Measurements from ENCODE around the gene CDK16. TPM values are rescaled to one million over a fixed set of nuclear protein-coding genes. Genes with fewer than 3 reads are reported as not detected.

CDK16 gene
- polyA plus RNA-seq, 1 donor (not counting 4 experiments of a cell fraction or from before 2014, with no cell fraction given): 79.3 TPM

- Histone ChIP-seq H3K9me1 (ENCODE audit: control insufficient read depth, extremely low read depth, insufficient read depth, low read length) (no peaks in the 10 kb centered on the region), H4K20me1 (ENCODE audit: control insufficient read depth, extremely low read depth, insufficient read depth, low read length) (no peaks in the 10 kb centered on the region), H2AFZ (ENCODE audit: control insufficient read depth, low read length) (no peak overlapping the region), H3K4me3 (ENCODE audit: control insufficient read depth in 2 of 3, extremely low read depth in 1 of 3, insufficient read depth in 2 of 3, low read depth in 1 of 3, low read length in 3 of 3) (peak overlapping the region; percentile 42 to 59 (median 58)), H3K36me3 (ENCODE audit: control insufficient read depth in 2 of 2, extremely low read depth in 1 of 2, insufficient read depth in 2 of 2, low read length in 2 of 2) (peaks cover 5 to 10% of the 10 kb centered on the region in 2 experiments), H3K4me2 (ENCODE audit: control insufficient read depth, extremely low read depth, insufficient read depth, low read depth, low read length) (peak overlapping the region; percentile 72), H3K27ac (ENCODE audit: control insufficient read depth, insufficient read depth, low read length) (peak overlapping the region; percentile 85), H3K27me3 (ENCODE audit: control insufficient read depth, extremely low read depth, insufficient read depth, low read length) (no peaks in the 10 kb centered on the region), H3K9ac (ENCODE audit: control insufficient read depth, extremely low read depth, insufficient read depth, low read length) (peak overlapping the region; percentile 93), H3K9me3 (ENCODE audit: control insufficient read depth, low read depth, low read length) (no peaks in the 10 kb centered on the region), H3K4me1 (ENCODE audit: control insufficient read depth, extremely low read depth, insufficient read depth, low read length) (peaks cover 5% of the 10 kb centered on the region), H3K79me2 (ENCODE audit: control insufficient read depth, insufficient read depth, low read length) (peaks cover 10% of the 10 kb centered on the region)
- FAIRE-seq: no peak
- TF ChIP-seq CTCF (optimal IDR thresholded peaks at IDR 0.05 in 1 of 3, IDR thresholded peaks at IDR 0.05 in 1 of 3, conservative IDR thresholded peaks at IDR 0.05 in 1 of 3; ENCODE audit: extremely low read depth in 1 of 3, insufficient read depth in 2 of 3, low read length in 3 of 3) (no peak), EZH2 (IDR thresholded peaks at IDR 0.05; ENCODE audit: low read length) (no peak)
- dilution Hi-C loops (cut with MboI; ENCODE audit: extremely low pct_ligation_motif_present, low sequenced_read_pairs): no loop called here
- DNase-seq (ENCODE audit: low read depth, low spot score): no peak
Observed at GRCh38 chrX:47232197-47232802, 13.8 kb downstream of the CDK16 start.

GRCh38 chrX:47232803-47233332 lies 14.4 kb downstream of the CDK16 start, which contains the start of gene USP11:
TSS of gene USP11 (plus strand) at chrX:47233009. CDS start at chrX:47233044, 35 bp downstream.
- peak within 1 kb of the TSS; percentile 93 for H3K9ac ChIP-seq (ENCODE audit: control insufficient read depth, extremely low read depth, insufficient read depth, low read length)
- peaks cover 5% of the 10 kb centered on the region for H3K4me1 ChIP-seq (ENCODE audit: control insufficient read depth, extremely low read depth, insufficient read depth, low read length)
- no peak for TF ChIP-seq EZH2 (IDR thresholded peaks at IDR 0.05; ENCODE audit: low read length)
- no peak for DNase-seq (ENCODE audit: low read depth, low spot score)
- no peaks in the 10 kb centered on the region for H3K9me1 ChIP-seq (ENCODE audit: control insufficient read depth, extremely low read depth, insufficient read depth, low read length)
- no peaks in the 10 kb centered on the region for H3K9me3 ChIP-seq (ENCODE audit: control insufficient read depth, low read depth, low read length)
- peak within 1 kb of the TSS; percentile 95 for H3K27ac ChIP-seq (ENCODE audit: control insufficient read depth, insufficient read depth, low read length)
- H3K27me3 ChIP-seq (ENCODE audit: control insufficient read depth, extremely low read depth, insufficient read depth, low read length): no peaks in the 10 kb centered on the region
- dilution Hi-C loops (cut with MboI; ENCODE audit: extremely low pct_ligation_motif_present, low sequenced_read_pairs): no loop called here
- peaks cover 5 to 10% of the 10 kb centered on the region in 2 experiments for H3K36me3 ChIP-seq (ENCODE audit: control insufficient read depth in 2 of 2, extremely low read depth in 1 of 2, insufficient read depth in 2 of 2, low read length in 2 of 2)
- H2AFZ ChIP-seq (ENCODE audit: control insufficient read depth, low read length): peak within 1 kb of the TSS; percentile 2
- no peaks in the 10 kb centered on the region for H4K20me1 ChIP-seq (ENCODE audit: control insufficient read depth, extremely low read depth, insufficient read depth, low read length)
- H3K4me3 ChIP-seq (ENCODE audit: control insufficient read depth in 2 of 3, extremely low read depth in 1 of 3, insufficient read depth in 2 of 3, low read depth in 1 of 3, low read length in 3 of 3): peak within 1 kb of the TSS; percentile 42 to 72 (median 69)
- FAIRE-seq: no peak
- H3K79me2 ChIP-seq (ENCODE audit: control insufficient read depth, insufficient read depth, low read length): peaks cover 10% of the 10 kb centered on the region
- peak within 1 kb of the TSS; percentile 72 for H3K4me2 ChIP-seq (ENCODE audit: control insufficient read depth, extremely low read depth, insufficient read depth, low read depth, low read length)

All from keratinocyte (primary cell).